Hindlimb muscle (tissue), 1 donor: ENCODE data around the gene CBL. TPM values are rescaled to one million over a fixed set of nuclear protein-coding genes. Genes with fewer than 3 reads are reported as not detected.
"Not testable (repeated sequence)": the region's sequence is repeated elsewhere in the genome, so short reads cannot be mapped to it uniquely, and the experiment has no call there.

Source experiments
- DNase-seq: peaks from one replicate; pipeline ENCODE4 v3.0.0-alpha.2; 2013
- polyA plus RNA-seq: library from polyadenylated mRNA; unstranded; fragments of 120-200 nt; gene quantifications from one replicate; pipeline ENCODE4 v1.2.1, GENCODE V29; 2013; ENCODE audit not compliant: insufficient read length

CBL gene
- polyA plus RNA-seq, 1 donor, result 13.4 TPM

DNA sequence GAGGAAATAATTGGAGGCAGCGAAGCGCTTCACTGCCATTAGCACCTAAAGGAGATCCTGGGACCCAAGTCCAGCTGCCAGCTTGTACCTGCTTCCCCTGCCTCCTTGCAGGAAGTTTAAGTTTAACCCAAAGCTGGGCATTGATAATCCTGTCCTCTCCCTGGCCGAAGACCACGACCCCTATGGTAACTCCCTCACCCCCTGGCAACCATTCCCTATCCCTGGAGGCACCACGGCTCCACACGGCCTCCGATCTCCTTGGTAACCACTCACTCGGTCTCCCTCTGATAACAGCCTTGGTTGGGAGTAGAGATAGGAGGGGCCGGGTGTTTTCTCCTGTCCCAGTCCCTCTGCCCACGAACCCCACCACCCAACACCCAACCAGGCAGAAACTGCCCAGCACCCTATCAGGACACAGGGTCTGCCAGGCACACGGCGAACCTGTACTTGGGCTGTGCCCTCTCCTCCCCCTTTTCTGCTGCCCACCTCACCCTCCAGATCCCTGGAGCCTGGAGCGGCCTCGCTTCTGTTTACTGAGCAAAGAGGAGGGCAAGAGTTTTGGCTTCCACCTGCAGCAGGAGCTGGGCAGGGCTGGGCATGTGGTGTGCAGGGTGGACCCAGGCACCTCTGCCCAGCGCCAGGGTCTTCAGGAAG lies 20.0 kb upstream of the CBL start:
- DNase-seq, result no peak

- DNase-seq, result no peak
Measured at GRCh38 chr11:119187123-119187892, 18.8 kb upstream of the CBL start.

GRCh38 chr11:119188067-119188466 lies 18.1 kb upstream of the CBL start:
- no peak for DNase-seq

DNA sequence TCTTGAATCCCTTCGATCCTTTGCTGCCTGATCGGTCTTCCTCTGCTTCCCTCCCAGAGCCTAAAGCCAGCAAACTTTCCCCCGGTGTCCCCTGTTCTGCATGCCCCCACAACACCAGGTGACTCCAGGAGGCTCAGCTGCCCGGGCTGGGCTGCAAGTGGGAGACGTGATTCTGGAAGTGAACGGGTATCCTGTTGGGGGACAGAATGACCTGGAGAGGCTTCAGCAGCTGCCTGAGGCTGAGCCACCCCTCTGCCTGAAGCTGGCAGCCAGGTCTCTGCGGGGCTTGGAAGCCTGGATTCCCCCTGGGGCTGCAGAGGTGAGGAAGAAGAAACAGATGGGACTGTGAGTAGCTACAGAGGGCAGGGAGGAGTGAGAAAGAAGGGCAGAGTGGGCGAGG lies 17.3 kb upstream of the CBL start:
- DNase-seq, result no peak

DNA sequence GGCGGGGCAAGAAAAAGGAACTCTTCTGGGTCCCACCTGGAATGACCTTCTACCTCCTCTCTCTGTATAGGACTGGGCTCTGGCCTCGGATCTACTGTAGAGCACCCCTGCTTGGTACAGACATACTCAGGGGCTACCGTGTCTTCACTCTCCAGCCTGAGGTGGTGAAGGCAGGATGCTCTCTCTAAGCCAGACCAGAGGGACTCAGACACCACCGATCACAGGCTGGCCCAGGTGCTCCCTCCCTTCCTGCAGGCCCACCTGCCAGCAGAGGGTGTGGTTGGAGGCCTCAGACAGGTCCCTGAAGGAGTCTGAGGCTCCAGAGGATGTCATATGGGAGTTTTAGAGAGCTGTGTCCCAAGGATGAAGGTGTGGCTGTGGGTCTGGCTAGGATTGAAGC lies 16.7 kb upstream of the CBL start:
- DNase-seq, result no peak

DNA sequence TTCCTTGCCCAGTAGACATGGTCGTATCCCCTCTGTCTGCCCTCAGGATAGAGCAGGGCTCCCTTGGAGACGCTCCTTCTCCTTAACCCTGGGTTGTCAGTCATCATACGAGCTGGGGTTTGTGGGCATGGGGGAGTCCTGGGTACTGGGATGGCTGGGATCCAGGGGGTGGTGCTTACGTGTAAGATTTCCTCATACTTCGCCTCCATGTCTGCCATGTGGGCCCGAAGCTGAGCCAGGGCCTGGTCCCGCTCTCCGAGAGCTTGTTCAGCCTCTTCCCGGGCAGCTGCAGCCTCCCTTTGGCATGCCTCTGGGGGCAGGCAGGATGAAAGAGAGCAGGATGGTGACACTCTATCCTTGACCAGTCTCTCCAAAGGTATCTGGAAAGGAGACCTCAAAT lies 15.6 kb upstream of the CBL start:
- DNase-seq, result no peak

DNA sequence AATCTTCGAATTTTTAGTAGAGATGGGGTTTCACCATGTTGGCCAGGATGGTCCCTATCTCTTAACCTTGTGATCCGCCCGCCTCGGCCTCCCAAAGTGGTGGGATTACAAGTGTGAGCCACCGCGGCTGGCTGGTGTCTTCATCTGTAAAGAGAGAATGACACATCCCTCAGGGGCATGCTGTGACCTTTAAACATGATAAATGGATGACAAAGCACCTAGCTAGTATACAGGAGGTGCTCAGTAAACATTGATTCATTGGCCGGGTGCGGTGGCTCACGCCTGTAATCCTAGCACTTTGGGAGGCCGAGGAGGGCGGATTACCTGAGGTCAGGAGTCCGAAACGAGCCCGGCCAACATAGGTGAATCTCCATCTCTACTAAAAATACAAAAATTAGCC lies 14.9 kb upstream of the CBL start:
- not testable (repeated sequence) for DNase-seq

- DNase-seq, result no peak
Measured at GRCh38 chr11:119192111-119192510, 14.0 kb upstream of the CBL start.

DNA sequence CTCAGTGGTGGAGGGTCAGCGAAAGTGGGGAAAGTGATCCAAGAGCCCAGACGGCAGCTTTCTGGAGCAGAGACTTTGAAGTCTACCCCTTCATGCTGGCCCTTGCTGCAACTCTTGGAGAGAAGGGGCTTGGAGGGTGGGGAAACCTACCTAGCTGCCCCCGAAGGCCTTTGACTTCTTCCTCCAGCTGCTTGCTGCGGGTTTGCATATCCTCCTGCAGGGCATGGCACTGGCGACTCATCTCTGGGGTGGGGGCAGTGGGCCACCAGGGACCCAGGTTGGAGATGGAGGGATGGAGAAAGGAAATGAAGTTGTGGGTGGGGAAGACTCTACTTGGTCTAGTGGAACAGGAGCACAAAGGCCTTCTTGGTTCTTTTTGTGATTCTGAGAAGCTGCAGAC lies 13.1 kb upstream of the CBL start:
- no peak for DNase-seq

DNA sequence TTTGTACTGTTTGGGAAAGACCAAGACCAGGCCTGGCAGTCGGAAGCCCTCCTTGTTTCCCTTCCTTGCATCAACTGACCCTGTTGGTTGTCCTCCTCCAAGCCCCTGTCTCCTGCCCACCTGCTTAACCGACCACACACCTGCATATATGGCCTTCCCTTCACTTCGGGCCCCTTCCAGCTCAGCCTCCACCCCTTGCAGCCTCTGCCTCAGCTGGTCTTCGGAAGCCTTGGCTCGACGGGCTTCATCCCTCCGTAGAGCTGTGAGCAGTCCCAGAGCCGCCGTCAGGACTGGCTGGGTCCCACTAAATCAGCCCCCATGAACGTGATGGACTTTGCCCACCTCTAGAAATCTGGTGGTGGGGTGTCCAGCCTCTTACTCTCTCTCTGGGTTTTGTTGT lies 12.5 kb upstream of the CBL start:
- no peak for DNase-seq

- DNase-seq, result no peak
Measured at GRCh38 chr11:119194811-119195440, 11.2 kb upstream of the CBL start.

- DNase-seq, result no peak
Measured at GRCh38 chr11:119195680-119196079, 10.5 kb upstream of the CBL start.

GRCh38 chr11:119196833-119197483 lies 9.2 kb upstream of the CBL start:
- peak; percentile 72 for DNase-seq

DNA sequence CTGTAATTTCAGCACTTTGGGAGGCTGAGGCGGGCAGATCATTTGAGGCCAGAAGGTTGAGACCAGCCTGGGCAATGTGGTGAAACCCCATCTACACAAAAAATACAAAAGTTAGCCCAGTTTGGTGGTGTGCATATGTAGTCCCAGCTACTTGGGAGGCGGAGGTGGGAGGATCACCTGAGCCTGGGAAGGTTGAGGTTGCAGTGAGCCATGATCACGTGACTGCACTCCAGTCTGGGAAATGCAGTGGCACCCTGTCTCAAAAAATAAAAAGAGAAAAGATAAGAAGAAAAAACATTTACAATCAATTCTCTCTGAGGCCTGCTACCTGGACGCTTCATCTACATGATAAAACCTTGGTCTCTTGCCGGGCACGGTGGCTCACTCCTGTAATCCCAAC lies 7.2 kb upstream of the CBL start:
- DNase-seq, result no peak

DNA sequence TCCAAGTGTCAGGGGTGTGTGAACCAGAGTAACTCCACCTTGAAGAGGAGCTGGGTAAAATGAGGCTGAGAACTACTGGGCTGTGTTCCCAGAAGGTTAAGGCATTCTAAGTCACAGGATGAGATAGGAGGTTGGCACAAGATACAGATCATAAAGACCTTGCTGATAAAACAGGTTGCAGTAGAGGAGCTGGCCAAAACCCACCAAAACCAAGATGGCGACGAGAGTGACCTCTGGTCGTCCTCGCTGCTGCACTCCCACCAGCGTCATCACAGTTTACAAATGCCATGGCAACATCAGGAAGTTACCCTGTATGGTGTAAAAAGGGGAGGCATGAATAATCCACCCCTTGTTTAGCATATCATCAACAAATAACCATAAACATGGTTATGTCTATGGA lies 4.9 kb upstream of the CBL start:
- DNase-seq, result not testable (repeated sequence)

DNA sequence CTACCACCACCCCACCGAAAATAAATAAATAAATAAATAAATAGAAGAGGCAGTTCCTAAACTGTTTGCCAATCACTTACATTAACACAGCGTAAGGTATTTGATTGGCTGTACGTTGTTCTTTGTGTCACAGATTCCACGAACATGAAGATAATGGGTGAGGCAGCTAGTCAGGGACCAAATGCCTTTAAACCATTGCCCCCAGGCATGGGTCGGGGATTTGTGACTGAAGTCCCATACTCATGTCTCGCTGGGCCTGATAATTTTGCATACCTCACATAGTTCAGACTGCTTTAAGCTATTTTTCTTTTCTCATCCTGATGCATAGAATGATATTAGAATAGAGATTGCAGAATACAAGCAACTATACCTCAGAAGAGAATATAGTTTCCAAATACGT lies 3.6 kb upstream of the CBL start:
- no peak for DNase-seq

GRCh38 chr11:119204066-119204465 lies 2.1 kb upstream of the CBL start:
- DNase-seq, result no peak

- DNase-seq, result no peak
Measured at GRCh38 chr11:119205080-119205479, 1.1 kb upstream of the CBL start.

GRCh38 chr11:119206511-119207414 lies 624 bp downstream of the CBL start:
- DNase-seq, result peak; percentile 38

GRCh38 chr11:119207415-119207960 lies 1.3 kb downstream of the CBL start:
- DNase-seq, result no peak

DNA sequence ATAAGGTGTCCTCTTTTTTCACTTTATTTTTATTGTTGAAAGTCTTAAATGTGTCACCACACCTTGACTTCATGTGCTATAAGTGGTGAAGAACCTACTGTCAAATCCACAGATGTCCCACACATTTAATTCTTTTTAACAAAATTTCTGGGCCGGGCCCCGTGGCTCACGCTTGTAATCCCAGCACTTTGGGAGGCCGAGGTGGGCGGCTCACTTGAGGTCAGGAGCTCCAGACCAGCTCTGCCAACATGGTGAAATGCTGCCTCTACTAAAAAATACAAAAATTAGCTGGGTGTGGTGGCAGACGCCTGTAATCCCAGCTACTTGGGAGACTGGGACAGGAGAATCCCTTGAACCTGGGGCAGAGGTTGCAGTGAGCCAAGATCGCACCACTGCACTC lies 3.0 kb downstream of the CBL start:
- DNase-seq, result no peak

GRCh38 chr11:119210050-119210449 lies 3.9 kb downstream of the CBL start:
- no peak for DNase-seq
